Liver (tissue), 9 donors: Measurements from ENCODE around the gene APOBEC3G. TPM values are rescaled to one million over a fixed set of nuclear protein-coding genes. Genes with fewer than 3 reads are reported as not detected.
A peak's percentile ranks its signal among the peaks of the same experiment; 100 is the strongest.

Experiments used
- DNase-seq: peaks from one replicate; pipeline ENCODE4 v3.0.0-alpha.2; 2017; ENCODE audit warnings: low spot score
- H3K27ac ChIP-seq, 2 donors: one replicate each; pipeline ENCODE4 v1.7.0; 2013; ENCODE audit warnings: inconsistent platforms in 2 of 2, low read length in 2 of 2, control low read depth in 1 of 2, low read depth in 1 of 2, mild to moderate bottlenecking in 1 of 2
- H3K27me3 ChIP-seq, 4 donors: one replicate each; pipeline versions ENCODE4 v1.6.1 to v1.7.0; 2013; ENCODE audit warnings: low read length in 3 of 4, inconsistent platforms in 1 of 4, mild to moderate bottlenecking in 1 of 4, moderate library complexity in 1 of 4; ENCODE audit not compliant: control insufficient read depth in 4 of 4, insufficient read depth in 4 of 4
- H3K36me3 ChIP-seq, 4 donors: one replicate each; pipeline versions ENCODE4 v1.6.1 to v1.7.0; 2013; ENCODE audit warnings: low read length in 3 of 4, mild to moderate bottlenecking in 3 of 4, low read depth in 1 of 4, moderate library complexity in 1 of 4; ENCODE audit not compliant: control insufficient read depth in 4 of 4, insufficient read depth in 3 of 4
- H3K4me1 ChIP-seq, 4 donors: one replicate each; pipeline versions ENCODE4 v1.6.1 to v1.7.0; 2013; ENCODE audit warnings: low read length in 3 of 4, mild to moderate bottlenecking in 3 of 4, moderate library complexity in 1 of 4; ENCODE audit not compliant: control insufficient read depth in 4 of 4, insufficient read depth in 4 of 4
- H3K4me3 ChIP-seq, 3 donors: one replicate each; pipeline versions ENCODE4 v1.6.1 to v1.7.0; 2013; ENCODE audit warnings: low read length in 3 of 3, control low read depth in 1 of 3, low read depth in 1 of 3, mild to moderate bottlenecking in 1 of 3
- H3K9ac ChIP-seq, 2 donors: one replicate each; pipeline ENCODE4 v1.7.0; 2013; ENCODE audit warnings: low read length in 2 of 2, mild to moderate bottlenecking in 2 of 2, moderate library complexity in 2 of 2, control low read depth in 1 of 2, low read depth in 1 of 2
- H3K9me3 ChIP-seq, 4 donors: one replicate each; pipeline versions ENCODE4 v1.6.1 to v1.7.0; 2013; ENCODE audit warnings: low read length in 3 of 4; ENCODE audit not compliant: control insufficient read depth in 4 of 4
- ATF3 ChIP-seq: IDR thresholded peaks from 2 replicates; pipeline ENCODE4 v1.6.1; 2016; ENCODE audit warnings: antibody characterized with exemption
- CTCF ChIP-seq: fragments of 150-350 bp; IDR thresholded peaks from 2 replicates; pipeline ENCODE4 v1.5.1; 2017; ENCODE audit warnings: improper control_type of control experiment, low read depth, low read length; ENCODE audit not compliant: missing input control
- EGR1 ChIP-seq, 2 donors: IDR thresholded peaks; 2 replicates each; pipeline ENCODE4 v1.6.1; 2016 to 2018; ENCODE audit warnings: antibody characterized with exemption in 2 of 2, low read depth in 2 of 2
- FOXA1 ChIP-seq: IDR thresholded peaks from 2 replicates; pipeline ENCODE4 v1.6.1; 2016; ENCODE audit warnings: antibody characterized with exemption
- FOXA2 ChIP-seq: IDR thresholded peaks from 2 replicates; pipeline ENCODE4 v1.6.1; 2016; ENCODE audit warnings: antibody characterized with exemption
- GABPA ChIP-seq, 2 donors: IDR thresholded peaks in 1 of 2; conservative IDR thresholded peaks in 1 of 2; 2 replicates each; pipeline ENCODE4 v1.6.1; 2016; ENCODE audit warnings: antibody characterized with exemption in 2 of 2, mild to moderate bottlenecking in 1 of 2, moderate library complexity in 1 of 2
- HNF4A ChIP-seq, 2 donors: conservative IDR thresholded peaks; 2 replicates each; pipeline ENCODE4 v1.6.1; 2016; ENCODE audit warnings: antibody characterized with exemption in 2 of 2, mild to moderate bottlenecking in 2 of 2
- HNF4G ChIP-seq: IDR thresholded peaks from 2 replicates; pipeline ENCODE4 v1.6.1; 2016; ENCODE audit warnings: antibody characterized with exemption
- JUND ChIP-seq, 2 donors: IDR thresholded peaks; 2 replicates each; pipeline ENCODE4 v1.6.1; 2016; ENCODE audit warnings: antibody characterized with exemption in 2 of 2
- NR2F2 ChIP-seq: IDR thresholded peaks from 2 replicates; pipeline ENCODE4 v1.6.1; 2016; ENCODE audit warnings: antibody characterized with exemption
- RAD21 ChIP-seq, 2 donors: IDR thresholded peaks; 2 replicates each; pipeline ENCODE4 v1.6.1; 2016; ENCODE audit warnings: antibody characterized with exemption in 2 of 2, mild to moderate bottlenecking in 2 of 2
- RXRA ChIP-seq, 2 donors: IDR thresholded peaks; 2 replicates each; pipeline ENCODE4 v1.6.1; 2017 to 2018; ENCODE audit warnings: antibody characterized with exemption in 2 of 2, mild to moderate bottlenecking in 1 of 2
- SP1 ChIP-seq: IDR thresholded peaks from 2 replicates; pipeline ENCODE4 v1.6.1; 2018; ENCODE audit warnings: antibody characterized with exemption, mild to moderate bottlenecking
- TAF1 ChIP-seq: conservative IDR thresholded peaks from 2 replicates; pipeline ENCODE4 v1.6.1; 2016; ENCODE audit warnings: antibody characterized with exemption, mild to moderate bottlenecking
- YY1 ChIP-seq: IDR thresholded peaks from 2 replicates; pipeline ENCODE4 v1.6.1; 2016; ENCODE audit warnings: antibody characterized with exemption, mild to moderate bottlenecking
- ZBTB33 ChIP-seq: IDR thresholded peaks from 2 replicates; pipeline ENCODE4 v1.6.1; 2016; ENCODE audit warnings: antibody characterized with exemption
- WGBS: extraction: QIAGEN DNeasy Blood & Tissue Kit; methylation state at CpG from one replicate; pipeline ENCODE4 v1.1.7; 2013; 5-methylcytosine and 5-hydroxymethylcytosine counted together
- polyA plus RNA-seq, 2 donors: library from polyadenylated mRNA; stranded (reverse) in 1 of 2; unstranded in 1 of 2; fragments of 200-250 nt in 1 of 2; fragments of >200 nt in 1 of 2; fragmentation: Nextera tagmentation in 1 of 2; extraction: Ambion mirVana in 1 of 2; gene quantifications; one replicate each; pipeline versions ENCODE4 v1.2.1 to v1.2.3, GENCODE V29; 2013 to 2015
- total RNA-seq, 2 donors: library from RNA; depleted of rRNA; stranded (reverse); fragments of >200 nt; gene quantifications; one replicate each; pipeline ENCODE4 v1.2.3, GENCODE V29; 2014
- TF ChIP-seq, protein P1 (sequence below): IDR thresholded peaks from 2 replicates; pipeline ENCODE4 v1.6.1; 2016; ENCODE audit warnings: antibody characterized with exemption, mild to moderate bottlenecking
- TF ChIP-seq, protein P2 (sequence below): IDR thresholded peaks from 2 replicates; pipeline ENCODE4 v1.6.1; 2016; ENCODE audit warnings: antibody characterized with exemption
- donor health status: healthy.
- donor health status: healthy.
- donor health status: healthy.
- donor health status: healthy.
- donor health status: healthy.

APOBEC3G gene
- total and polyA plus RNA-seq, 4 donors = 1.9 to 9.2 (median 2.9) TPM

- DNase-seq = no peak
- Histone ChIP-seq H3K4me1 (peaks cover 0 to 2% (median 0%) of the 10 kb centered on the region in 4 donors), H3K4me3 (no peak overlapping the region), H3K36me3 (no peaks in the 10 kb centered on the region), H3K27ac (peak overlapping the region in 1 of 2 donors; percentile 29), H3K9me3 (no peaks in the 10 kb centered on the region), H3K27me3 (peaks cover 0 to 2% (median 0%) of the 10 kb centered on the region in 4 donors), H3K9ac (no peak overlapping the region)
- TF ChIP-seq JUND (IDR thresholded peaks at IDR 0.05) = no peak
- TF ChIP-seq RAD21 (IDR thresholded peaks at IDR 0.05) = no peak
- TF ChIP-seq HNF4G = no peak
- TF ChIP-seq CTCF = no peak
- TF ChIP-seq, protein P1, sequence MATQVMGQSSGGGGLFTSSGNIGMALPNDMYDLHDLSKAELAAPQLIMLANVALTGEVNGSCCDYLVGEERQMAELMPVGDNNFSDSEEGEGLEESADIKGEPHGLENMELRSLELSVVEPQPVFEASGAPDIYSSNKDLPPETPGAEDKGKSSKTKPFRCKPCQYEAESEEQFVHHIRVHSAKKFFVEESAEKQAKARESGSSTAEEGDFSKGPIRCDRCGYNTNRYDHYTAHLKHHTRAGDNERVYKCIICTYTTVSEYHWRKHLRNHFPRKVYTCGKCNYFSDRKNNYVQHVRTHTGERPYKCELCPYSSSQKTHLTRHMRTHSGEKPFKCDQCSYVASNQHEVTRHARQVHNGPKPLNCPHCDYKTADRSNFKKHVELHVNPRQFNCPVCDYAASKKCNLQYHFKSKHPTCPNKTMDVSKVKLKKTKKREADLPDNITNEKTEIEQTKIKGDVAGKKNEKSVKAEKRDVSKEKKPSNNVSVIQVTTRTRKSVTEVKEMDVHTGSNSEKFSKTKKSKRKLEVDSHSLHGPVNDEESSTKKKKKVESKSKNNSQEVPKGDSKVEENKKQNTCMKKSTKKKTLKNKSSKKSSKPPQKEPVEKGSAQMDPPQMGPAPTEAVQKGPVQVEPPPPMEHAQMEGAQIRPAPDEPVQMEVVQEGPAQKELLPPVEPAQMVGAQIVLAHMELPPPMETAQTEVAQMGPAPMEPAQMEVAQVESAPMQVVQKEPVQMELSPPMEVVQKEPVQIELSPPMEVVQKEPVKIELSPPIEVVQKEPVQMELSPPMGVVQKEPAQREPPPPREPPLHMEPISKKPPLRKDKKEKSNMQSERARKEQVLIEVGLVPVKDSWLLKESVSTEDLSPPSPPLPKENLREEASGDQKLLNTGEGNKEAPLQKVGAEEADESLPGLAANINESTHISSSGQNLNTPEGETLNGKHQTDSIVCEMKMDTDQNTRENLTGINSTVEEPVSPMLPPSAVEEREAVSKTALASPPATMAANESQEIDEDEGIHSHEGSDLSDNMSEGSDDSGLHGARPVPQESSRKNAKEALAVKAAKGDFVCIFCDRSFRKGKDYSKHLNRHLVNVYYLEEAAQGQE = no peak
- TF ChIP-seq RXRA (IDR thresholded peaks at IDR 0.05) = no peak
- no peak for TF ChIP-seq EGR1 (IDR thresholded peaks at IDR 0.05; ENCODE audit: low read depth in 2 of 2)
- TF ChIP-seq FOXA1 = no peak
- TF ChIP-seq ATF3 = no peak
- no peak for TF ChIP-seq SP1
- TF ChIP-seq ZBTB33 = no peak
- no peak for TF ChIP-seq HNF4A (conservative IDR thresholded peaks at IDR 0.05)
- no peak for TF ChIP-seq GABPA (IDR thresholded peaks at IDR 0.05 in 1 of 2, conservative IDR thresholded peaks at IDR 0.05 in 1 of 2)
- no peak for TF ChIP-seq NR2F2
- TF ChIP-seq, protein P2, sequence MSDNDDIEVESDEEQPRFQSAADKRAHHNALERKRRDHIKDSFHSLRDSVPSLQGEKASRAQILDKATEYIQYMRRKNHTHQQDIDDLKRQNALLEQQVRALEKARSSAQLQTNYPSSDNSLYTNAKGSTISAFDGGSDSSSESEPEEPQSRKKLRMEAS = no peak
- no peak for TF ChIP-seq FOXA2
- TF ChIP-seq TAF1 = no peak
- TF ChIP-seq YY1 = no peak
- 58% methylated on average over 8 of the region's 8 CpGs for WGBS
Measured at GRCh38 chr22:39092111-39092862, 15.2 kb downstream of the APOBEC3G start.
